Neuron (in vitro differentiated cells): Measurements from ENCODE around the gene IDH2.

Experiments used
- H2AFZ ChIP-seq: one replicate; pipeline ENCODE4 v1.6.1; 2013; ENCODE audit warnings: low read depth, mild to moderate bottlenecking, inconsistent platforms, low read length, moderate library complexity
- H3K27me3 ChIP-seq: one replicate; pipeline ENCODE4 v1.6.1; 2013; ENCODE audit warnings: low read length; ENCODE audit not compliant: insufficient read depth
- H3K36me3 ChIP-seq: one replicate; pipeline ENCODE4 v1.6.1; 2013; ENCODE audit warnings: low read length; ENCODE audit not compliant: insufficient read depth
- H3K4me1 ChIP-seq: one replicate; pipeline ENCODE4 v1.6.1; 2013; ENCODE audit warnings: low read length; ENCODE audit not compliant: insufficient read depth
- H3K4me3 ChIP-seq: 2 replicates; pipeline ENCODE4 v1.5.1; 2013; ENCODE audit warnings: mild to moderate bottlenecking, low read length, moderate library complexity
- H3K9me3 ChIP-seq: one replicate; pipeline ENCODE4 v1.6.1; 2013; ENCODE audit warnings: low read length

The IDH2 gene

GRCh38 chr15:90036806-90037510 is 65.3 kb downstream of the IDH2 start:
- H3K4me1 ChIP-seq = peaks cover 51% of the 10 kb centered on the region
- H2AFZ ChIP-seq = no peak overlapping the region
- no peaks in the 10 kb centered on the region for H3K9me3 ChIP-seq
- H3K36me3 ChIP-seq = no peaks in the 10 kb centered on the region
- no peak overlapping the region for H3K4me3 ChIP-seq
- H3K27me3 ChIP-seq = no peaks in the 10 kb centered on the region

- no peak overlapping the region for H3K4me3 ChIP-seq
- peaks cover 51% of the 10 kb centered on the region for H3K4me1 ChIP-seq
- no peaks in the 10 kb centered on the region for H3K27me3 ChIP-seq
- H2AFZ ChIP-seq = no peak overlapping the region
- no peaks in the 10 kb centered on the region for H3K9me3 ChIP-seq
- no peaks in the 10 kb centered on the region for H3K36me3 ChIP-seq
Measured at GRCh38 chr15:90036343-90036742, 65.9 kb downstream of the IDH2 start.

- no peak overlapping the region for H2AFZ ChIP-seq
- H3K4me3 ChIP-seq = no peak overlapping the region
- no peaks in the 10 kb centered on the region for H3K36me3 ChIP-seq
- H3K4me1 ChIP-seq = peaks cover 52% of the 10 kb centered on the region
- no peaks in the 10 kb centered on the region for H3K27me3 ChIP-seq
- H3K9me3 ChIP-seq = no peaks in the 10 kb centered on the region
Measured at GRCh38 chr15:90035840-90036230, 66.4 kb downstream of the IDH2 start.

- Histone ChIP-seq H3K4me1 (peaks cover 47% of the 10 kb centered on the region), H3K27me3 (no peaks in the 10 kb centered on the region), H2AFZ (no peak overlapping the region), H3K36me3 (no peaks in the 10 kb centered on the region), H3K9me3 (no peaks in the 10 kb centered on the region), H3K4me3 (no peak overlapping the region)
Measured at GRCh38 chr15:90035095-90035839, 67.0 kb downstream of the IDH2 start.

GRCh38 chr15:90033448-90033847 is 68.8 kb downstream of the IDH2 start:
- no peaks in the 10 kb centered on the region for H3K36me3 ChIP-seq
- peaks cover 42% of the 10 kb centered on the region for H3K4me1 ChIP-seq
- H3K27me3 ChIP-seq = no peaks in the 10 kb centered on the region
- no peak overlapping the region for H2AFZ ChIP-seq
- H3K9me3 ChIP-seq = peaks cover 3% of the 10 kb centered on the region
- no peak overlapping the region for H3K4me3 ChIP-seq
